Measurements from ENCODE around the gene SCD.

The SCD gene

GRCh38 chr10:100339236-100339635, 7.8 kb upstream of the SCD start:
- FAIRE-seq (peak; percentile 23), DNase-seq (ENCODE audit: low spot score) (no peak)

- DNase-seq (ENCODE audit: low spot score), result no peak
- no peak for FAIRE-seq
Observed at GRCh38 chr10:100340948-100341847, 5.8 kb upstream of the SCD start.

GRCh38 chr10:100341953-100342626, 4.9 kb upstream of the SCD start:
- FAIRE-seq (no peak), DNase-seq (ENCODE audit: low spot score) (peak; percentile 78)

- FAIRE-seq, result no peak
Observed at GRCh38 chr10:100342627-100342972, 4.4 kb upstream of the SCD start.

GRCh38 chr10:100344241-100344788, 2.7 kb upstream of the SCD start:
- no peak for FAIRE-seq

More at GRCh38 chr10:100342627-100342972, 4.4 kb upstream of the SCD start:
- DNase-seq (ENCODE audit: low spot score), result no peak

GRCh38 chr10:100345570-100346330, 1.3 kb upstream of the SCD start:
- DNase-seq (ENCODE audit: low spot score) (no peak), FAIRE-seq (no peak)

More at GRCh38 chr10:100344241-100344788, 2.7 kb upstream of the SCD start:
- DNase-seq (ENCODE audit: low spot score), result no peak

- FAIRE-seq (no peak), DNase-seq (ENCODE audit: low spot score) (peak; percentile 81)
Observed at GRCh38 chr10:100346351-100346764, 675 bp upstream of the SCD start.

- FAIRE-seq (no peak), DNase-seq (ENCODE audit: low spot score) (peak; percentile 31)
Observed at GRCh38 chr10:100347568-100348195, 649 bp downstream of the SCD start.

- FAIRE-seq (no peak), DNase-seq (ENCODE audit: low spot score) (no peak)
Observed at GRCh38 chr10:100348389-100348927, 1.4 kb downstream of the SCD start.

GRCh38 chr10:100349087-100349486, 2.1 kb downstream of the SCD start:
- FAIRE-seq, result no peak
- DNase-seq (ENCODE audit: low spot score), result no peak

GRCh38 chr10:100349672-100350071, 2.6 kb downstream of the SCD start:
- FAIRE-seq (no peak), DNase-seq (ENCODE audit: low spot score) (no peak)

GRCh38 chr10:100350914-100351485, 4.0 kb downstream of the SCD start:
- DNase-seq (ENCODE audit: low spot score) (no peak), FAIRE-seq (no peak)

- FAIRE-seq (no peak), DNase-seq (ENCODE audit: low spot score) (no peak)
Observed at GRCh38 chr10:100353770-100354485, 6.9 kb downstream of the SCD start.

- FAIRE-seq (no peak), DNase-seq (ENCODE audit: low spot score) (no peak)
Observed at GRCh38 chr10:100355086-100355485, 8.1 kb downstream of the SCD start.

GRCh38 chr10:100356067-100357017, 9.3 kb downstream of the SCD start:
- DNase-seq (ENCODE audit: low spot score), result no peak
- FAIRE-seq, result no peak

- FAIRE-seq (no peak), DNase-seq (ENCODE audit: low spot score) (no peak)
Observed at GRCh38 chr10:100357059-100357858, 10.2 kb downstream of the SCD start.

- DNase-seq (ENCODE audit: low spot score) (no peak), FAIRE-seq (no peak)
Observed at GRCh38 chr10:100359030-100359432, 12.0 kb downstream of the SCD start.

All from urothelium cell line (cell line).